Fibroblast of mammary gland (primary cell): Measurements from ENCODE around the gene PSMG4.

Source experiments
- DNase-seq: peaks from one replicate; pipeline ENCODE4 v3.0.0-alpha.2; 2010; ENCODE audit warnings: low read depth
- H3K4me3 ChIP-seq: 2 replicates; pipeline ENCODE4 v1.5.1; 2011; ENCODE audit warnings: low read depth, mild to moderate bottlenecking, low read length, moderate library complexity; ENCODE audit not compliant: control insufficient read depth
- TF ChIP-seq, protein P1 (sequence below): conservative IDR thresholded peaks from 2 replicates; pipeline ENCODE4 v1.5.1; 2011; ENCODE audit warnings: low read depth, low read length, inconsistent platforms; ENCODE audit not compliant: control insufficient read depth, insufficient read depth

PSMG4 gene

DNA sequence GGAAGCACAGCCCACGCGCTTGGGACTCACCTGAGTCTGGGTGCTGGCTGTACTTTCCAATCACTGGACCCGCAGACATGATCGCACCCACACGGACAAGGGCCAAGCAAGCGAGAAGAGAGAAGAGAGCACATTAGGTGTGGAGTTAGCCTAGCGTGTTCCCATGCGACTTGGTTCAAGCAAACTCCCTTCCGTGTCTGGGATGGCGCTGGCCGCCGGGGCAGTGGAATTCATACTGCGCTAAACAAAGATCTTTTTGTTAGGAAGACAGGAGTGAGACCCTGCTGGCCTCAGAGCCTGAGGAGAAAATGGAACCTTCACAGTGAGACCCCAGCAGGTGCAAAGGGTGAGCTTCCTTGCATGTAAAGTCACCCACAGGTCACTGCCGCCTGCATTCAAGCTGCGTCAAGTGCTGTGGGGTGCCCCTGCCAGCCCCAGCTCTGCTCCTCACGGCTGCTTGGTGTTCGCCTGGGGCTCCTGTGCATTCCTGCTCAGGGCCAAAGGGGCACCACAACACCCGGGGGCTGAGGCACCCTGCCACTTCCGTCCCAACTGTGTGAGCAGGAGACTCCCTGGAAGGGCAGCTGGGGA, 26.4 kb downstream of the PSMG4 start:
- TF ChIP-seq, protein P1, sequence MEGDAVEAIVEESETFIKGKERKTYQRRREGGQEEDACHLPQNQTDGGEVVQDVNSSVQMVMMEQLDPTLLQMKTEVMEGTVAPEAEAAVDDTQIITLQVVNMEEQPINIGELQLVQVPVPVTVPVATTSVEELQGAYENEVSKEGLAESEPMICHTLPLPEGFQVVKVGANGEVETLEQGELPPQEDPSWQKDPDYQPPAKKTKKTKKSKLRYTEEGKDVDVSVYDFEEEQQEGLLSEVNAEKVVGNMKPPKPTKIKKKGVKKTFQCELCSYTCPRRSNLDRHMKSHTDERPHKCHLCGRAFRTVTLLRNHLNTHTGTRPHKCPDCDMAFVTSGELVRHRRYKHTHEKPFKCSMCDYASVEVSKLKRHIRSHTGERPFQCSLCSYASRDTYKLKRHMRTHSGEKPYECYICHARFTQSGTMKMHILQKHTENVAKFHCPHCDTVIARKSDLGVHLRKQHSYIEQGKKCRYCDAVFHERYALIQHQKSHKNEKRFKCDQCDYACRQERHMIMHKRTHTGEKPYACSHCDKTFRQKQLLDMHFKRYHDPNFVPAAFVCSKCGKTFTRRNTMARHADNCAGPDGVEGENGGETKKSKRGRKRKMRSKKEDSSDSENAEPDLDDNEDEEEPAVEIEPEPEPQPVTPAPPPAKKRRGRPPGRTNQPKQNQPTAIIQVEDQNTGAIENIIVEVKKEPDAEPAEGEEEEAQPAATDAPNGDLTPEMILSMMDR = no peak
- DNase-seq = no peak
- no peak overlapping the region for H3K4me3 ChIP-seq

DNA sequence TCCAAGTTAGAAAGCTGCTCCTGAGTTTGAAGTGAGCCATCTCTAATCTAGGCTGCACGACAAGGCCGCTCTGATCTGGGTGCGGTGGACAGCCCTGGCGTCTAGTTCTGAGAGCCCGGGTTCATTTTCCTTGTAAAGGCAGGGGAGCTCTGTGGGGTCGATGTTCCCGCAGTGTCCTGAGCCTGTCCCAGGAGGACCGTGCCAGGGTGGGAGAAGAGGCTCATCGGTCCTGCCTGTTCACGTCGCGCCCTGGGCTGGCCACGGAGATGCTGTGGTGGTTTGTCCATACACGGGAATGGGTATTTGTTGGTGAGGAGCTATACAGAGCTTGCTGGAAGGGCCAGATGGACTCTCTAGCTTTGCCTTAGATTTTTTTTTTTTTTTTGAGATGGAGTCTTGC, 27.0 kb downstream of the PSMG4 start:
- H3K4me3 ChIP-seq = no peak overlapping the region
- TF ChIP-seq, protein P1 = no peak
- DNase-seq = no peak

DNA sequence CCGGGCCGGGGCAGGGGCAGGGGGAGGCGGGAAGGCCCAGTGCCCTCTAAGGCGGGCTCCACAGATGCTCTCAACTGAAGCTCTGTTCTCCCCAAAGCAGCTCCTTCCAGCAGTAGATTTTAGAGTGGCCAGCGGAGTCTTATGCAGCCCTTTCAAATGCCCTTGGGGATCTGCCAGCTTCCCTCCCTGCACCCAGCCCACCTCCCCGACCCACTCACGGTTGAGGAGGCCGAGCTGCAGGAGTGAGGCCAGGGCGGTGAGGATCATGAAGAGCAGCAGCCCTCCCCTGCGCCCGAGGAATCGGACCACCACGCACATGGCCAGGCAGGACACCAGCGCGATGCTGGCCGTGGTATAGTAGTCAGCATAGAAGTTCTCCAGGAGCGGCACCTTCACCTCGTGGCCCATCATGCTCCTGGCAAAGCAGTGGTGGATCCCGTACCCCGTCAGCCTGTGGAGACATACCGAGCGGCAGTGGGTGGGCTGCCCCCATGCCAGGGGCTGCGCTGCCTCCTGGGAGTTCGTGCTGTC, 28.0 kb downstream of the PSMG4 start:
- TF ChIP-seq, protein P1 = no peak
- H3K4me3 ChIP-seq = no peak overlapping the region
- DNase-seq = no peak

DNA sequence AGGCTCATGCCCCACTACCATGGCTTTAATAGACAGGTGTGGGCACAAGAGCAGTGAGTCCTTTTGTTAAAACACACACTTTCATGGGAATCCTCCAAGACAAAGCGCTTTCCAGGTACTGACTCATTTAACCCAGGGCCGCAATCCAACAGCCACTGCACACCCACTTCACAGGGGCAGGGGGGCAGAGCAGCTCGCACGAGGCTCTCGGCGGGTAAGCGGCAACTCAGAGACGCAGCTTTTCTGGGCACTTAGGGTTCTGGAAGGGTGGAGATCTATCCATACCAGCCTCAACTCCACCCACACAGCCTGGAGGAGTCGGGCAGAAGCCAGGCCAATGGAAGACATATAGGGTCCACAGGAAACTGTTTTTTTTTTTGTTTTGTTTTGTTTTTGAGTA, 28.6 kb downstream of the PSMG4 start:
- no peak overlapping the region for H3K4me3 ChIP-seq
- TF ChIP-seq, protein P1 = no peak
- peak; percentile 38 for DNase-seq

DNA sequence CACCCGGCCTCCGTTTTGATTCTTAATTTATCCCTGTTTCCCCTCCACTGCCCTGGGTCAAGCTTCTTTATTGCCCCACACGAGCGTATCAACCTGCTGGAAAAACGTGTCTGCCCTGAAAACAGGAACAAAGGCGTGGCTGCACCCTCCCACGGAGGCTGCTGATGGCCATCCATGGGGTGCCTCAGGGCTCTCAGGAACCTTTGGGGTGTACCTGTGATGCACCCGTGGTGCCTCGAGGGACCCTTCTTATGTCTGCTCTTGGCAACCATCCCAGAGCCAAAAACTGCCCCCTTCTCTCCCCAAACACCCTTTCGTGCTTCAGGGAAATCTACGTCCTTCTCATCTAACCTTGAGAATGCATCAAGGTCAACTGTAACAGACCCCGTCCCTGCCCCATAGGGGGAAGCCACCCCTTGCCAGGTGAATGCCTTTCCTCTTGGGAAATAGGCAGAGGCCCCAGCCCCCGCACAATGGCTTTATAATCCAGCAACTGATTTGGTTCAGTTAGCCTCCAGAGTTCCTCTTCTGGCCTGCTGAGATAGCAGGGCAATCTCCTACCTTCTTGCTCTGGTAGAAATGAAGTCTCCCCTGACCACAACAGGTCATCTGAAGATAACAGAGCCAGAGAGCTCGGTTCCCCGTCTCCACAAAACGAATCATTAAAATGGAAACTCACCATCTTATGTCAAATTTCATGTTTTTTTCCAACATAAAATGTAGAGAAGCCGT, 29.4 kb downstream of the PSMG4 start:
- DNase-seq = no peak
- no peak overlapping the region for H3K4me3 ChIP-seq
- TF ChIP-seq, protein P1 = no peak

DNA sequence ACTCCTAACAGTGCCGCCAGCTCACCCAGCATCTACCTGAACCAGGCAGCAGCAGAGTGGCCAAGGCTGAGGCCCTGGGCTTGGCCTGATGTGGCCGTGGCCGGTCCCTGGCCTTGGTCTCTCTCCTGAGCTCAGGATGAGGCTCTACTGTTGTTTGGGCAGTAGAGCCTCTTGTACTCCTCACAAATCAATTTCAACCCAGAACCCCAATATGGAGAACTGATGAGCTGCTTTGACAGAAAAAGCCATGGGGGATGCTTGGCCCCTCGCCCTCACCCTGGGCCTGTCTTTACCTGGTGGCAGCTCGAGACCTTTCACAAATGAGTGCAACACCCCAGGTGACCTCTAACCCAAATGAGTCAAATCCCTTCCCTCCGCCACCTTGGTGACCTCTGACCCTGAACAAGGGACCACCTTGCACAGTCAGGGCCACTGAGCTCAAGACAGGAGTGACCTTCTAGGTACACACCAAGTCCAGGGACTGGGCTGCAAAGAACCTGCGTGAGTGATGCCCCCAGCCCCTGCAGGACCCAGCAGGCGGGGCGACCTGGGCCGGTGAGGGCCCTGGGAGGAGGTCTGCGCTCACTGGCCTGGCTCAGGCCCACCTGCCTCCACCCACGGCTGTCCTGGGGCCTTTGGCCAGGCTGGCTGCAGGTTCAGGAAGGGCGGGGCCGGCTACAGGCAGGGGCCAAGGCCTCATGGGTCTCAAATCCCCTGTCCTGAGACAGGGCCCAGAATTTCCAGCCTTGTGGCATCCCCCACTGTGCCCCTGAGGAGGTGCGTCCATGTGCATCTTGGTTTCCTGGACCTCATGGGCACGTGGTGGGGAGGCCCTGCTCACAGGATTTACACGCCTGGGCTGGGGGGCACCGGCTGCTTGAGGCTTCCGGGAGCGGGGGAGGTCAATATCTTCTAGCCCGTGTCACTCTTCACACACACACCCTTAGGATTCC, 30.2 kb downstream of the PSMG4 start:
- TF ChIP-seq, protein P1 = no peak
- no peak for DNase-seq
- no peak overlapping the region for H3K4me3 ChIP-seq
